HG02938 (cell line): ENCODE measurements around the gene SAMMSON.

Source experiments
- ATAC-seq: cut with Tn5 transposase; IDR thresholded peaks from one replicate; pipeline ENCODE4 v1.9.1; 2021; ENCODE audit warnings: mild to moderate bottlenecking, moderate library complexity; ENCODE audit not compliant: unreplicated experiment

The SAMMSON gene

GRCh38 chr3:70085613-70086012 is 86.1 kb downstream of the SAMMSON start:
- ATAC-seq, result no peak

- no peak for ATAC-seq
Observed at GRCh38 chr3:70086336-70086735, 86.8 kb downstream of the SAMMSON start.

GRCh38 chr3:70090322-70090913 is 90.9 kb downstream of the SAMMSON start:
- ATAC-seq, result no peak

- no peak for ATAC-seq
Observed at GRCh38 chr3:70094197-70094596, 94.7 kb downstream of the SAMMSON start.

GRCh38 chr3:70095260-70095659 is 95.7 kb downstream of the SAMMSON start:
- ATAC-seq, result no peak

GRCh38 chr3:70096376-70097066 is 97.0 kb downstream of the SAMMSON start:
- peak; percentile 93 for ATAC-seq

GRCh38 chr3:70097084-70097483 is 97.6 kb downstream of the SAMMSON start:
- no peak for ATAC-seq

- no peak for ATAC-seq
Observed at GRCh38 chr3:70108072-70108471, 108.5 kb downstream of the SAMMSON start.

GRCh38 chr3:70108546-70108945 is 109.0 kb downstream of the SAMMSON start:
- no peak for ATAC-seq

GRCh38 chr3:70110066-70110465 is 110.5 kb downstream of the SAMMSON start:
- no peak for ATAC-seq

GRCh38 chr3:70111411-70111810 is 111.9 kb downstream of the SAMMSON start:
- no peak for ATAC-seq

- no peak for ATAC-seq
Observed at GRCh38 chr3:70112751-70113150, 113.2 kb downstream of the SAMMSON start.

GRCh38 chr3:70114431-70114830 is 114.9 kb downstream of the SAMMSON start:
- no peak for ATAC-seq

- ATAC-seq, result no peak
Observed at GRCh38 chr3:70119879-70120278, 120.3 kb downstream of the SAMMSON start.
